Renal pelvis (tissue), 4 donors: ENCODE measurements around the gene ADGB. TPM values are rescaled to one million over a fixed set of nuclear protein-coding genes. Genes with fewer than 3 reads are reported as not detected.

Source experiments
- DNase-seq: peaks from one replicate; pipeline ENCODE4 v3.0.0-alpha.2; 2013
- polyA plus RNA-seq, 3 donors: library from polyadenylated mRNA; unstranded; fragments of 120-200 nt; gene quantifications; one replicate each; pipeline ENCODE4 v1.2.1, GENCODE V29; 2013; ENCODE audit not compliant: insufficient read length in 3 of 3

ADGB gene
- polyA plus RNA-seq, 3 donors, result 0.40 to 0.95 (median 0.52) TPM

DNA sequence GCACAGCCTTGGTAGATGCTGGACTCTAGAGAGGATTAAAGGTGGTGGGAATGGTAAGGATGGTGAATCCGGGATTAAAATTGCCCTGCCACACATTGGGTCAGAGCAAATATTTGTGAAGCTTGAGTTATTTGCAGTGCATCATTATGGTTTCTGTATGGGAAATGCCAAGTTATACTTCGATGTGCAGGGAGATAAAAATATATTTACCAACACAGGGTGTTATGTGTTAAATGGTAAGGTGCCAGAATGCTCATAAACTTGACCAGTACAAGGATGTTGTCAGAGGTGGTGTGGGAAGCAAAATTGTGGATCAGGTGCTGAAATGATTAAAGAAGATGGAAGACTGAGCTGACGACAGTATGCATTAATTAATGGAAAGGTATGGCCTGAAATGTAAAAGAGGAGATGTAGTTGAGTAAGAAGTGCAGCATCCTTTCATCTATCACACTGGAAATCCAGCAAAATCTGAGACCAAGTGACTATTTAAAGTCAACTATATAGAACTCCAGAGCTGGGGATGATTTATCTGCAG lies 262.3 kb downstream of the ADGB start:
- DNase-seq, result no peak

GRCh38 chr6:146861716-146862115 lies 262.9 kb downstream of the ADGB start:
- DNase-seq, result no peak

DNA sequence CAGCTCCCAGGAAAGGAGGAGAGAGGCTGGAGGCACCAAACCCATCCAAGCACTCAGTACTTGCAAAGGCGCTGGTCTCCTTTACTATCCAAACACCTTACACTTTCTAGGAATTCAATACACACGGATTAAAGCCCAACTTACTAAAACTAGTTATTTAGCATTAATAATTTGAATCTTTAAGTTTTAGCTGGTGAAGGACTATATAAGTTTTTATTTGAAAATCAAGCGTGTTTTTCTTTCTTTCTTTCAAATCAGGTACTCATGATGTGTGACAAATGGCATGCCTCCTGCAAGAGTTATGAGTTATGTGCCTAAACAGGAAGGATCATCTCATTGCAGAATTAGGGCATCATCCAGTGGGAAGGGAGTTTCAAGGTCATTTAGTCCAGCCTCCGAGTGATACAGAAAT lies 263.7 kb downstream of the ADGB start:
- DNase-seq, result no peak

DNA sequence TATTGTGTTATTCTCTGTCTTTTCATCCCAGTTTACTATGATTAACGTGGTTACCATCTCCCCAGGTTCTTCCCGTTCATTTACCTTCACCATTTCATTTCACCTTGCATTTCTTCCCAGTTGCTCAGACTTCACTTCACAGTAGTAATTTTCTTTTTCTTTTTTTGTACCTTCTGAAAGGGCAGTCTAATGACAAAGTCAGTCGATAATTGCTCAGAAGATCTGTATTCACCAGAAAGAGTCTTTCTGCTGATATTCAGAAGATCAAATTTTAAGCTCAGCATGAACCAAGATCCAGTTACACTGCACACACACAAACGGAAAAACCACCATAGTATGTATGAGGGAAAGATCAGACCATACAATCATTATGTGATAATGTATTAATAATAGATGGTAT lies 265.5 kb downstream of the ADGB start:
- no peak for DNase-seq

- no peak for DNase-seq
These were observed 266.1 kb downstream of the ADGB start for GRCh38 chr6:146864885-146865284.

Other genes starting within 250 kb of the ADGB start
- 10 to 100 TPM; 23.1 to 29.2 (median 26.7) TPM for gene RAB32, start 55.1 kb upstream of the ADGB start, polyA plus RNA-seq